Esophagus squamous epithelium (tissue), 5 donors: ENCODE measurements around the gene UGT3A1. TPM values are rescaled to one million over a fixed set of nuclear protein-coding genes. Genes with fewer than 3 reads are reported as not detected.

ENCODE experiments used
- DNase-seq: peaks from one replicate; lab custom pipeline; 2025; lab: John Stamatoyannopoulos, UW
- H3K27ac ChIP-seq, 4 donors: fragments of 200-600 bp; sonication (generic); one replicate each; pipeline ENCODE4 v1.5.1; 2016 to 2019; ENCODE audit warnings: mild to moderate bottlenecking in 1 of 4
- H3K27me3 ChIP-seq, 4 donors: fragments of 200-600 bp; sonication (generic); 1 replicate in 3 of 4; 2 replicates in 1 of 4; pipeline versions ENCODE4 v1.5.1 to v1.6.0; 2017 to 2021; ENCODE audit warnings: antibody characterized with exemption in 1 of 4
- H3K36me3 ChIP-seq, 3 donors: fragments of 200-600 bp; sonication (generic); one replicate each; pipeline ENCODE4 v1.5.1; 2016 to 2019
- H3K4me1 ChIP-seq, 3 donors: fragments of 200-600 bp; sonication (generic); one replicate each; pipeline ENCODE4 v1.5.1; 2017 to 2019
- H3K4me3 ChIP-seq, 4 donors: fragments of 200-600 bp; sonication (generic); 1 replicate in 3 of 4; 2 replicates in 1 of 4; pipeline ENCODE4 v1.5.1; 2016 to 2019; ENCODE audit warnings: mild to moderate bottlenecking in 2 of 4, moderate library complexity in 1 of 4
- H3K9me3 ChIP-seq, 3 donors: fragments of 200-600 bp; sonication (generic); one replicate each; pipeline ENCODE4 v1.5.1; 2016 to 2019
- POLR2A ChIP-seq, 4 donors: fragments of 450-650 bp; IDR thresholded peaks; one replicate each; pipeline ENCODE4 v1.6.1; 2017; ENCODE audit warnings: antibody characterized with exemption in 4 of 4, mild to moderate bottlenecking in 4 of 4, moderate library complexity in 3 of 4
- WGBS, 2 donors: methylation state at CpG; one replicate each; pipeline ENCODE4 v1.1.5; 2018; 5-methylcytosine and 5-hydroxymethylcytosine counted together
- intact Hi-C: fragments of 100-400 bp; cut with DNase I; formaldehyde crosslinking; loops from one replicate; pipeline ENCODE4 v1.15.0; 2022
- total RNA-seq, 4 donors: library from RNA; depleted of rRNA; stranded (reverse); fragments of >200 nt; gene quantifications; one replicate each; pipeline ENCODE4 v1.1.0, GENCODE V29; 2016
- TF ChIP-seq, protein P1 (sequence below), 6 experiments: fragments of 450-650 bp in 4 of 6; fragments of 200-600 bp in 2 of 6; sonication (generic) in 2 of 6; IDR thresholded peaks; one replicate each; pipeline ENCODE4 v1.5.1; 2016 to 2019; ENCODE audit warnings: antibody characterized with exemption in 6 of 6, mild to moderate bottlenecking in 4 of 6, moderate library complexity in 4 of 6
- donor health status: DM: yes; HTN: yes; CAD: no.

The UGT3A1 gene
- total RNA-seq, 4 donors from 2014 or later: 0.11 TPM; not detected in 3

DNA sequence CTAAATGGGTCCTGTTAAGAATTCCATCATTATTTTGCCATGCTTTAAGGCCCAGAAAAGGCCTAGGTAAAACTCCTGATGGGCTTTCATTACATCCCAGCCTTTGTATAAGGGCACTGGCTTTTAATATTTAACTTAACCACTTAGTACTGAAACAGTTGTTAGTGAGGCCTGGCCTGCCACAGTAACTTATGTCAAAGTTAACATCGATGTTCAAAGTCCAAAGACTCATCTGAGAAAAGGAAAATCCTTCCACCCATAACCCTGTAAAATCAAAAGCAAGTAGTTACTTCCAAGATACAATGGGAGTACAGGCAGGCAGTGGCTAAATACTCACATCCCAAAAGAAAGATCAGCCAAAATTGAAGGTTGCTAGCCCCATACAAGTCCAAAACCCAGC lies 15.0 kb upstream of the UGT3A1 start:
- H3K4me3 ChIP-seq: no peak overlapping the region
- peaks cover 0 to 5% (median 0%) of the 10 kb centered on the region in 4 donors for H3K27me3 ChIP-seq
- intact Hi-C loops: no loop called here
- DNase-seq: no peak
- 73 to 100% methylated on average over 1 of the region's 1 CpG for WGBS, 2 donors
- no peaks in the 10 kb centered on the region for H3K4me1 ChIP-seq
- no peak overlapping the region for H3K27ac ChIP-seq
- H3K36me3 ChIP-seq: no peaks in the 10 kb centered on the region
- no peak for TF ChIP-seq POLR2A (IDR thresholded peaks at IDR 0.05)
- TF ChIP-seq, protein P1, sequence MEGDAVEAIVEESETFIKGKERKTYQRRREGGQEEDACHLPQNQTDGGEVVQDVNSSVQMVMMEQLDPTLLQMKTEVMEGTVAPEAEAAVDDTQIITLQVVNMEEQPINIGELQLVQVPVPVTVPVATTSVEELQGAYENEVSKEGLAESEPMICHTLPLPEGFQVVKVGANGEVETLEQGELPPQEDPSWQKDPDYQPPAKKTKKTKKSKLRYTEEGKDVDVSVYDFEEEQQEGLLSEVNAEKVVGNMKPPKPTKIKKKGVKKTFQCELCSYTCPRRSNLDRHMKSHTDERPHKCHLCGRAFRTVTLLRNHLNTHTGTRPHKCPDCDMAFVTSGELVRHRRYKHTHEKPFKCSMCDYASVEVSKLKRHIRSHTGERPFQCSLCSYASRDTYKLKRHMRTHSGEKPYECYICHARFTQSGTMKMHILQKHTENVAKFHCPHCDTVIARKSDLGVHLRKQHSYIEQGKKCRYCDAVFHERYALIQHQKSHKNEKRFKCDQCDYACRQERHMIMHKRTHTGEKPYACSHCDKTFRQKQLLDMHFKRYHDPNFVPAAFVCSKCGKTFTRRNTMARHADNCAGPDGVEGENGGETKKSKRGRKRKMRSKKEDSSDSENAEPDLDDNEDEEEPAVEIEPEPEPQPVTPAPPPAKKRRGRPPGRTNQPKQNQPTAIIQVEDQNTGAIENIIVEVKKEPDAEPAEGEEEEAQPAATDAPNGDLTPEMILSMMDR (IDR thresholded peaks at IDR 0.05): no peak
- H3K9me3 ChIP-seq: peaks cover 0 to 7% (median 0%) of the 10 kb centered on the region in 3 donors

GRCh38 chr5:36001032-36001431 lies 9.8 kb upstream of the UGT3A1 start:
- Histone ChIP-seq H3K4me3 (no peak overlapping the region), H3K9me3 (no peaks in the 10 kb centered on the region), H3K36me3 (no peaks in the 10 kb centered on the region), H3K27ac (no peak overlapping the region), H3K4me1 (no peaks in the 10 kb centered on the region), H3K27me3 (peaks cover 0 to 5% (median 0%) of the 10 kb centered on the region in 4 donors)
- intact Hi-C loops: no loop called here
- TF ChIP-seq, protein P1 (IDR thresholded peaks at IDR 0.05): no peak
- no peak for TF ChIP-seq POLR2A (IDR thresholded peaks at IDR 0.05)
- 77 to 83% methylated on average over 3 of the region's 3 CpGs for WGBS, 2 donors
- no peak for DNase-seq

GRCh38 chr5:35999547-35999946 lies 8.4 kb upstream of the UGT3A1 start:
- peaks cover 0 to under 1% (median 0%) of the 10 kb centered on the region in 4 donors for H3K27me3 ChIP-seq
- intact Hi-C loops: no loop called here
- WGBS, 2 donors: 59 to 91% methylated on average over 1 of the region's 1 CpG
- no peak for TF ChIP-seq POLR2A (IDR thresholded peaks at IDR 0.05)
- TF ChIP-seq, protein P1 (IDR thresholded peaks at IDR 0.05): no peak
- no peak overlapping the region for H3K27ac ChIP-seq
- no peaks in the 10 kb centered on the region for H3K9me3 ChIP-seq
- no peaks in the 10 kb centered on the region for H3K4me1 ChIP-seq
- no peak overlapping the region for H3K4me3 ChIP-seq
- no peak for DNase-seq
- H3K36me3 ChIP-seq: no peaks in the 10 kb centered on the region

DNA sequence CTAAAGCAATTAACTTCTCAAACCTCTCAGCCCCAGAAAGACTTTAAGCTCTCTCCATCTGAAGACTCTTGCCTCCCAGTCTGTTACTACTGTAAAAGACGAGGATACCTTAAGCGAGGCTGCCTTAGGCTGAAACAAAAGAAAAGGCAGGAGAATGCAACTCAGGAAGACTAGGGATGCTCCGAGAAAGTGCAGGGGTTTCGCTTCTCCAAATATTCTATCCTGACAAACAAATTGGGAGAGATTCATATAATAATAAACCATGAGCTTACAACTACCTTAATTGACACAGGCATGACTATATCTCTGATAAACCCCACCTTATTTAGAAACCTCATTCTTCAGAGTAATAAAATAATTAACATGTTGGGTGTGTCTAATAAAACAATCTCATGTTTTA lies 4.9 kb upstream of the UGT3A1 start:
- Histone ChIP-seq H3K27me3 (peaks cover 0 to 5% (median 0%) of the 10 kb centered on the region in 4 donors), H3K36me3 (no peaks in the 10 kb centered on the region), H3K27ac (no peak overlapping the region), H3K4me1 (no peaks in the 10 kb centered on the region), H3K9me3 (no peaks in the 10 kb centered on the region), H3K4me3 (no peak overlapping the region)
- 76 to 88% methylated on average over 4 of the region's 4 CpGs for WGBS, 2 donors
- no peak for DNase-seq
- no peak for TF ChIP-seq POLR2A (IDR thresholded peaks at IDR 0.05)
- TF ChIP-seq, protein P1 (IDR thresholded peaks at IDR 0.05): no peak
- intact Hi-C loops: no loop called here

- intact Hi-C loops: no loop called here
- DNase-seq: no peak
- Histone ChIP-seq H3K9me3 (no peaks in the 10 kb centered on the region), H3K27me3 (peaks cover 0 to 21% (median 0%) of the 10 kb centered on the region in 4 donors), H3K4me1 (no peaks in the 10 kb centered on the region), H3K4me3 (no peak overlapping the region), H3K36me3 (no peaks in the 10 kb centered on the region), H3K27ac (no peak overlapping the region)
- WGBS, 2 donors: 61% methylated on average over 3 to 6 of the region's 12 CpGs
- no peak for TF ChIP-seq POLR2A (IDR thresholded peaks at IDR 0.05)
- TF ChIP-seq, protein P1 (IDR thresholded peaks at IDR 0.05): no peak
Measured at GRCh38 chr5:35990520-35990919, 670 bp downstream of the UGT3A1 start.
